ENCODE measurements around the gene IQCK.

GRCh38 chr16:19883296-19883965 is 165.4 kb downstream of the IQCK start:
- TF ChIP-seq, protein P1, sequence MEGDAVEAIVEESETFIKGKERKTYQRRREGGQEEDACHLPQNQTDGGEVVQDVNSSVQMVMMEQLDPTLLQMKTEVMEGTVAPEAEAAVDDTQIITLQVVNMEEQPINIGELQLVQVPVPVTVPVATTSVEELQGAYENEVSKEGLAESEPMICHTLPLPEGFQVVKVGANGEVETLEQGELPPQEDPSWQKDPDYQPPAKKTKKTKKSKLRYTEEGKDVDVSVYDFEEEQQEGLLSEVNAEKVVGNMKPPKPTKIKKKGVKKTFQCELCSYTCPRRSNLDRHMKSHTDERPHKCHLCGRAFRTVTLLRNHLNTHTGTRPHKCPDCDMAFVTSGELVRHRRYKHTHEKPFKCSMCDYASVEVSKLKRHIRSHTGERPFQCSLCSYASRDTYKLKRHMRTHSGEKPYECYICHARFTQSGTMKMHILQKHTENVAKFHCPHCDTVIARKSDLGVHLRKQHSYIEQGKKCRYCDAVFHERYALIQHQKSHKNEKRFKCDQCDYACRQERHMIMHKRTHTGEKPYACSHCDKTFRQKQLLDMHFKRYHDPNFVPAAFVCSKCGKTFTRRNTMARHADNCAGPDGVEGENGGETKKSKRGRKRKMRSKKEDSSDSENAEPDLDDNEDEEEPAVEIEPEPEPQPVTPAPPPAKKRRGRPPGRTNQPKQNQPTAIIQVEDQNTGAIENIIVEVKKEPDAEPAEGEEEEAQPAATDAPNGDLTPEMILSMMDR (IDR thresholded peaks at IDR 0.05): no peak
- no peak for TF ChIP-seq POLR2A (IDR thresholded peaks at IDR 0.05)

Measured in heart left ventricle (tissue), 13 donors.